HEK293T (cell line): ENCODE measurements around the gene IGF2BP2.
"Not testable (repeated sequence)": the region's sequence is repeated elsewhere in the genome, so short reads cannot be mapped to it uniquely, and the experiment has no call there.

ENCODE experiments used
- CTCF ChIA-PET: fragments of 350-600 bp; formaldehyde crosslinking; extraction: SDS; loops from one replicate; lab custom pipeline; 2021; ENCODE audit warnings: antibody characterized with exemption, inconsistent platforms; lab: Yijun Ruan, JAX
- POLR2A ChIA-PET: fragments of 350-600 bp; formaldehyde crosslinking; extraction: SDS; loops from one replicate; lab custom pipeline; 2020; ENCODE audit warnings: antibody characterized with exemption, inconsistent platforms; lab: Yijun Ruan, JAX
- DNase-seq: peaks from one replicate; pipeline ENCODE4 v3.0.0; 2012; ENCODE audit warnings: mixed read lengths; ENCODE audit errors: extremely low spot score
- ARNT ChIP-seq: fragments of 450-650 bp; IDR thresholded peaks from 2 replicates; pipeline ENCODE4 v1.6.1; 2017; ENCODE audit warnings: mild to moderate bottlenecking
- BHLHE40 ChIP-seq: fragments of 450-650 bp; IDR thresholded peaks from 2 replicates; pipeline ENCODE4 v1.6.1; 2016; ENCODE audit warnings: mild to moderate bottlenecking, moderate library complexity, borderline replicate concordance
- CTBP1 ChIP-seq: fragments of 450-650 bp; IDR thresholded peaks from 2 replicates; pipeline ENCODE4 v1.6.1; 2016; ENCODE audit warnings: borderline replicate concordance
- ELF4 ChIP-seq: fragments of 450-650 bp; IDR thresholded peaks from 2 replicates; pipeline ENCODE4 v1.6.1; 2017; ENCODE audit warnings: antibody characterized with exemption
- FOXA1 ChIP-seq: fragments of 450-650 bp; IDR thresholded peaks from 2 replicates; pipeline ENCODE4 v1.6.1; 2016; ENCODE audit warnings: mild to moderate bottlenecking
- FOXK2 ChIP-seq: fragments of 450-650 bp; IDR thresholded peaks from 2 replicates; pipeline ENCODE4 v1.6.1; 2016; ENCODE audit warnings: mild to moderate bottlenecking
- FOXM1 ChIP-seq: fragments of 450-650 bp; IDR thresholded peaks from 2 replicates; pipeline ENCODE4 v1.6.1; 2017; ENCODE audit warnings: mild to moderate bottlenecking, borderline replicate concordance
- HDGF ChIP-seq: fragments of 450-650 bp; IDR thresholded peaks from 2 replicates; pipeline ENCODE4 v1.6.1; 2017; ENCODE audit warnings: antibody characterized with exemption, borderline replicate concordance
- L3MBTL2 ChIP-seq: fragments of 450-650 bp; conservative IDR thresholded peaks from 2 replicates; pipeline ENCODE4 v1.6.1; 2016; ENCODE audit warnings: mild to moderate bottlenecking
- LEF1 ChIP-seq: fragments of 450-650 bp; IDR thresholded peaks from 2 replicates; pipeline ENCODE4 v1.6.1; 2017; ENCODE audit warnings: mild to moderate bottlenecking, borderline replicate concordance
- NFRKB ChIP-seq: fragments of 450-650 bp; IDR thresholded peaks from 2 replicates; pipeline ENCODE4 v1.6.1; 2016; ENCODE audit warnings: mild to moderate bottlenecking, moderate library complexity
- PKNOX1 ChIP-seq: fragments of 450-650 bp; IDR thresholded peaks from 2 replicates; pipeline ENCODE4 v1.6.1; 2016
- SP1 ChIP-seq: fragments of 450-650 bp; IDR thresholded peaks from 2 replicates; pipeline ENCODE4 v1.6.1; 2017
- SUZ12 ChIP-seq: fragments of 450-650 bp; IDR thresholded peaks from 2 replicates; pipeline ENCODE4 v1.6.1; 2016; ENCODE audit warnings: mild to moderate bottlenecking
- TARDBP ChIP-seq: fragments of 450-650 bp; IDR thresholded peaks from 2 replicates; pipeline ENCODE4 v1.6.1; 2016
- ZNF384 ChIP-seq: fragments of 450-650 bp; IDR thresholded peaks from 2 replicates; pipeline ENCODE4 v1.6.1; 2016

IGF2BP2 gene

GRCh38 chr3:185702262-185703225 is 122.3 kb downstream of the IGF2BP2 start:
- POLR2A ChIA-PET = no interaction called here
- TF ChIP-seq SP1 (no peak), FOXA1 (no peak), PKNOX1 (no peak; the same call in 1 of the 2 replicates), ELF4 (no peak), FOXK2 (no peak), HDGF (no peak), ARNT (no peak), NFRKB (no peak), L3MBTL2 (no peak), LEF1 (no peak), FOXM1 (no peak), ZNF384 (no peak), BHLHE40 (no peak), TARDBP (no peak)
- CTCF ChIA-PET = interaction anchor here (0.6 kb wide), 1 partner anchor 894 kb away, joined by 5 read pairs; no protein-coding TSS in a partner anchor
- DNase-seq = peak; percentile 14

GRCh38 chr3:185701611-185702261 is 123.1 kb downstream of the IGF2BP2 start:
- DNase-seq = no peak
- CTCF ChIA-PET = interaction anchor here (0.6 kb wide), 1 partner anchor 895 kb away, joined by 5 read pairs; no protein-coding TSS in a partner anchor
- TF ChIP-seq SP1 (no peak), TARDBP (no peak), FOXA1 (no peak), PKNOX1 (no peak), ZNF384 (no peak), L3MBTL2 (no peak), ELF4 (no peak), LEF1 (no peak), SUZ12 (no peak), ARNT (no peak), BHLHE40 (no peak), CTBP1 (no peak), HDGF (no peak), FOXK2 (no peak), FOXM1 (no peak)
- POLR2A ChIA-PET = no interaction called here

- DNase-seq = no peak
Observed at GRCh38 chr3:185699927-185700326, 124.9 kb downstream of the IGF2BP2 start.

GRCh38 chr3:185697228-185697627 is 127.6 kb downstream of the IGF2BP2 start:
- DNase-seq, POLR2A ChIA-PET: not testable (repeated sequence)
- CTCF ChIA-PET = interaction anchor here (0.5 kb wide), 1 partner anchor 109 kb away, joined by 3 read pairs; no protein-coding TSS in a partner anchor

More at GRCh38 chr3:185699927-185700326, 124.9 kb downstream of the IGF2BP2 start:
- CTCF ChIA-PET = no interaction called here
- POLR2A ChIA-PET = no interaction called here
- TF ChIP-seq ZNF384 (no peak), SP1 (no peak)

- DNase-seq = no peak
- no peak for TF ChIP-seq FOXM1
- no peak for TF ChIP-seq TARDBP
- no peak for TF ChIP-seq LEF1
- POLR2A ChIA-PET = no interaction called here
- CTCF ChIA-PET = interaction anchor here (0.9 kb wide), 1 partner anchor 36 kb away, joined by 3 read pairs; no protein-coding TSS in a partner anchor
Observed at GRCh38 chr3:185696039-185696438, 128.8 kb downstream of the IGF2BP2 start.

- CTCF ChIA-PET = interaction anchor here (1.3 kb wide), 1 partner anchor 17 kb away, joined by 6 read pairs; no protein-coding TSS in a partner anchor
- TF ChIP-seq PKNOX1 (no peak), ARNT (no peak), ELF4 (no peak), L3MBTL2 (no peak), SP1 (no peak), TARDBP (no peak), ZNF384 (no peak), FOXA1 (no peak)
- DNase-seq = no peak
- POLR2A ChIA-PET = no interaction called here
Observed at GRCh38 chr3:185693985-185694653, 130.7 kb downstream of the IGF2BP2 start.
